ENCODE data around the gene SPSB1. TPM values are rescaled to one million over a fixed set of nuclear protein-coding genes. Genes with fewer than 3 reads are reported as not detected.

SPSB1 gene
- total RNA-seq, 2 donors from 2014 or later: 20.4 to 26.9 TPM

- H3K9me3 Mint-ChIP-seq: no peaks in the 10 kb centered on the region
- Histone ChIP-seq H3K9me3 (ENCODE audit: control insufficient read depth, low read length) (no peaks in the 10 kb centered on the region), H3K4me1 (ENCODE audit: control insufficient read depth, insufficient read depth, low read length) (peaks cover 2% of the 10 kb centered on the region), H3K9ac (ENCODE audit: extremely low read depth, low read length, poor library complexity, severe bottlenecking) (no peak overlapping the region), H3K4me3 (ENCODE audit: low read length) (no peak overlapping the region), H3K36me3 (ENCODE audit: control insufficient read depth, insufficient read depth, low read length) (no peaks in the 10 kb centered on the region), H3K27ac (ENCODE audit: low read depth, low read length) (no peak overlapping the region), H3K27me3 (ENCODE audit: control insufficient read depth, insufficient read depth, low read length, poor library complexity, severe bottlenecking) (peaks cover 27% of the 10 kb centered on the region)
- DNase-seq: no peak
- H3K4me3 Mint-ChIP-seq: no peak overlapping the region
- H3K27me3 Mint-ChIP-seq (ENCODE audit: insufficient read depth): peaks cover 45% of the 10 kb centered on the region
- H3K36me3 Mint-ChIP-seq (ENCODE audit: low read depth): peaks cover 2% of the 10 kb centered on the region
- no peak for TF ChIP-seq CTCF (conservative IDR thresholded peaks at IDR 0.05)
- no peak overlapping the region for H3K27ac Mint-ChIP-seq
- peaks cover 26% of the 10 kb centered on the region for H3K4me1 Mint-ChIP-seq
- 84 to 91% methylated on average over 5 of the region's 5 CpGs for WGBS, 2 experiments (ENCODE audit: insufficient coverage in 1 of 2, insufficient read length in 1 of 2)
Observed at GRCh38 chr1:9376430-9376829, 83.7 kb downstream of the SPSB1 start.

- Mint-ChIP-seq H3K9me3 (no peaks in the 10 kb centered on the region), H3K4me1 (peaks cover 22% of the 10 kb centered on the region), H3K27ac (no peak overlapping the region), H3K27me3 (ENCODE audit: insufficient read depth) (peaks cover 46% of the 10 kb centered on the region), H3K4me3 (no peak overlapping the region), H3K36me3 (ENCODE audit: low read depth) (peaks cover 2% of the 10 kb centered on the region)
- H3K36me3 ChIP-seq (ENCODE audit: control insufficient read depth, insufficient read depth, low read length): no peaks in the 10 kb centered on the region
- 91 to 94% methylated on average over 12 to 17 of the region's 17 CpGs for WGBS, 2 experiments (ENCODE audit: insufficient coverage in 1 of 2, insufficient read length in 1 of 2)
- H3K27ac ChIP-seq (ENCODE audit: low read depth, low read length): no peak overlapping the region
- H3K27me3 ChIP-seq (ENCODE audit: control insufficient read depth, insufficient read depth, low read length, poor library complexity, severe bottlenecking): peaks cover 27% of the 10 kb centered on the region
- TF ChIP-seq CTCF (conservative IDR thresholded peaks at IDR 0.05): no peak
- H3K9me3 ChIP-seq (ENCODE audit: control insufficient read depth, low read length): no peaks in the 10 kb centered on the region
- H3K4me1 ChIP-seq (ENCODE audit: control insufficient read depth, insufficient read depth, low read length): peaks cover 2% of the 10 kb centered on the region
- H3K9ac ChIP-seq (ENCODE audit: extremely low read depth, low read length, poor library complexity, severe bottlenecking): no peak overlapping the region
- DNase-seq: no peak
- H3K4me3 ChIP-seq (ENCODE audit: low read length): no peak overlapping the region
Observed at GRCh38 chr1:9376886-9377333, 84.2 kb downstream of the SPSB1 start.

- Histone ChIP-seq H3K9me3 (ENCODE audit: control insufficient read depth, low read length) (no peaks in the 10 kb centered on the region), H3K4me1 (ENCODE audit: control insufficient read depth, insufficient read depth, low read length) (peaks cover 1% of the 10 kb centered on the region), H3K27me3 (ENCODE audit: control insufficient read depth, insufficient read depth, low read length, poor library complexity, severe bottlenecking) (peaks cover 23% of the 10 kb centered on the region), H3K9ac (ENCODE audit: extremely low read depth, low read length, poor library complexity, severe bottlenecking) (no peak overlapping the region), H3K4me3 (ENCODE audit: low read length) (no peak overlapping the region), H3K36me3 (ENCODE audit: control insufficient read depth, insufficient read depth, low read length) (no peaks in the 10 kb centered on the region), H3K27ac (ENCODE audit: low read depth, low read length) (no peak overlapping the region)
- Mint-ChIP-seq H3K4me1 (peaks cover 13% of the 10 kb centered on the region), H3K27me3 (ENCODE audit: insufficient read depth) (peaks cover 47% of the 10 kb centered on the region), H3K27ac (no peak overlapping the region), H3K9me3 (no peaks in the 10 kb centered on the region), H3K36me3 (ENCODE audit: low read depth) (peaks cover 2% of the 10 kb centered on the region), H3K4me3 (no peak overlapping the region)
- peak; percentile 31 for TF ChIP-seq CTCF (conservative IDR thresholded peaks at IDR 0.05)
- 96 to 98% methylated on average over 4 of the region's 4 CpGs for WGBS, 2 experiments (ENCODE audit: insufficient coverage in 1 of 2, insufficient read length in 1 of 2)
- DNase-seq: no peak
Observed at GRCh38 chr1:9378801-9379200, 86.1 kb downstream of the SPSB1 start.
